GM12873 (cell line): Measurements from ENCODE around the gene AHSP.

Experiments
- TF ChIP-seq, protein P1 (sequence below): IDR thresholded peaks from 2 replicates; pipeline ENCODE4 v1.5.1; 2012; ENCODE audit warnings: low read depth, mild to moderate bottlenecking, moderate library complexity, low read length, control low read depth; ENCODE audit not compliant: insufficient read depth; ENCODE audit errors: missing control alignments

Gene AHSP

DNA sequence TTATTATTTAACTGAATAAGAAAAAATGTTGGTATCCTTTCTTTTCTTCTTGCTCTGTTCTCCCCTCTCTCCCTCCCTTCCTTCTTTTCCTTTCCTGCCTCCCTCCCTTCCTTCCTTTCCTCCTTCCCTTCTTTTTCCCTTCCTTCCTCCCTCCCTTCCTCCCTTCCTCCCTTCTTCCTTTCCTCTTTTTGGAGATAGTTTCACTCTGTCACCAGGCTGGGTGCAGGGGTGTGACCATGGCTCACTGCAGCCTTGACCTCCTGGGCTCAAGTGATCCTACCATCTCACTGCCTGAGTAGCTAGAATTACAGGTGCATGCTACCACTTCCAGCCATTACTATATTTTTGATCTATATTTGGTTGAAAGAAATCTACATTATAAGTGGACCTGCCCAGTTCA is 13.8 kb upstream of the AHSP start:
- TF ChIP-seq, protein P1, sequence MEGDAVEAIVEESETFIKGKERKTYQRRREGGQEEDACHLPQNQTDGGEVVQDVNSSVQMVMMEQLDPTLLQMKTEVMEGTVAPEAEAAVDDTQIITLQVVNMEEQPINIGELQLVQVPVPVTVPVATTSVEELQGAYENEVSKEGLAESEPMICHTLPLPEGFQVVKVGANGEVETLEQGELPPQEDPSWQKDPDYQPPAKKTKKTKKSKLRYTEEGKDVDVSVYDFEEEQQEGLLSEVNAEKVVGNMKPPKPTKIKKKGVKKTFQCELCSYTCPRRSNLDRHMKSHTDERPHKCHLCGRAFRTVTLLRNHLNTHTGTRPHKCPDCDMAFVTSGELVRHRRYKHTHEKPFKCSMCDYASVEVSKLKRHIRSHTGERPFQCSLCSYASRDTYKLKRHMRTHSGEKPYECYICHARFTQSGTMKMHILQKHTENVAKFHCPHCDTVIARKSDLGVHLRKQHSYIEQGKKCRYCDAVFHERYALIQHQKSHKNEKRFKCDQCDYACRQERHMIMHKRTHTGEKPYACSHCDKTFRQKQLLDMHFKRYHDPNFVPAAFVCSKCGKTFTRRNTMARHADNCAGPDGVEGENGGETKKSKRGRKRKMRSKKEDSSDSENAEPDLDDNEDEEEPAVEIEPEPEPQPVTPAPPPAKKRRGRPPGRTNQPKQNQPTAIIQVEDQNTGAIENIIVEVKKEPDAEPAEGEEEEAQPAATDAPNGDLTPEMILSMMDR = no peak

DNA sequence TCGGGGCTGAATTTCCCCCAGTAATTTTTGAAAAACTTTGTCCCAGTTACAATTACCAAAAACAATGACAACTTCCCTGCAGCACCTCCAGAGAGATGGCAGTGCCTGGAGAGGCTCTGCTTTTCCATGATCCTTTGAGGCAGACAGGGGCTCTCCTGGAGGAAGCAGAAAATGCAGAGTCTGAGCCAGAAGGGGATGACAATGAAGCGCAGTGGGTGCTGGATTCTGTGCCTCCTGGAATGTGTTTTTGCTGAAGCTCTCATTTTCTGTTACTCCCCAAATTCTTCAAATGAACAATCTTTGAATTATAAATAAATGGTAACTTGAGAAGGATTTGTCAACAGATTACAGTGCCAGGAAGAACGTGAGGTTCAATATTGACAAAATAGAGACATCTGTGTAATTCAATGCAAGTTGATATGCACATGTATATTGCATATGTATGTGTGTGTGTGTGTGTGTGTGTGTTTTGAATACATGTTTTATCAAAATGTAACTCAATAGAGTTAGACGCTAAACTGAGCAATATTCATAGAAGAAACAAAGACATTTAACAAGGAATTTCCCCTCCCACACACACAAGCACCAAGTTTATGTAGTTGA is 9.8 kb upstream of the AHSP start:
- TF ChIP-seq, protein P1 = no peak

DNA sequence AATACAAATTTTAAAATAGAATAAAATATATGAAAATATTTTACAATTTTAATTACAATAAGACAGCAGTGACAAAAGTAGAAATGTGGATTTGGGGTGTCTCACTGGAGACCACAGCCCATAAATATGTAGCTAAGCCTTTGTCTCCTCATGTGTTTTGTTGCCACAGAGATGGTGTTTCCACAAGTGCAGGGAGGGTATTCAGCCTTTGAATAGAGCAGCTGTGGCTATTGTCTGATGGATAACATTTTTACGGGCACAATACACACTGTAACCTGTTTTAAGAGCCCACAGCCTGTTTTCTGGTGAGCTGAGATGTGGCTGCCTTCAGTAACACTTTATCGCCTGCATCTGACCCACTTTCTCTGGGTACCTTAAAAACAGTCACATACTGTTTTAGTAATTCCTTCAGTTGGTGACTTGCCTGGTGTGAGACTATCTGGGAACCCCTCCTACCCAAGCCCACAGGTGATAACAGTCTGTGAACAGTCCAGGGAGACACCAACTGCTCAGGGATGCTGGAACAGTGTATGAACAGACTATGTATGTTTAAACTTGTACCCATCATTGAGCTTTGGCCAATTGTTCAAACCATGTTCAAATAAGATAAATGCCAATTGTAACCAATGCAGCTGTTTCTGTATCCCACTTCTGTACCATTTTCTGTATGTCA is 7.8 kb upstream of the AHSP start:
- TF ChIP-seq, protein P1 = no peak

DNA sequence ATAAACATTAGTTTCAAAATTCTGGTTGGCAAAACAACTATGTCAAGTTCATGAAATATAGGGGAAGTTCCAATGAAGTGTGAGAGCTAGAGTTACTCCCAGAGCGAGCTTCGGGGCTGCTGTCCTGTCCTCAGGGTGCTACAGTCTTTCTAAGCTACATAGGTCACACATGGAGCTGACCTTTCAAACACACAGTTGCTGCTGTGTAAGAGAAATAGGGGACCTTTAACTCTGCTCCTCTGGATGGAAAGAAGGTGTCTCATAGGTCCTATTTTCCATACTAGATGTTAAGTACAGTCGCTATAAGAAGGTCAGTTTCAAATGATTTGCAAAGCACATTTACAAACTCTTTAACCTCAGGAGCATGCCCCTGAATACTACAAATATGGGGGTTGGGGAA is 6.3 kb upstream of the AHSP start:
- TF ChIP-seq, protein P1 = no peak

DNA sequence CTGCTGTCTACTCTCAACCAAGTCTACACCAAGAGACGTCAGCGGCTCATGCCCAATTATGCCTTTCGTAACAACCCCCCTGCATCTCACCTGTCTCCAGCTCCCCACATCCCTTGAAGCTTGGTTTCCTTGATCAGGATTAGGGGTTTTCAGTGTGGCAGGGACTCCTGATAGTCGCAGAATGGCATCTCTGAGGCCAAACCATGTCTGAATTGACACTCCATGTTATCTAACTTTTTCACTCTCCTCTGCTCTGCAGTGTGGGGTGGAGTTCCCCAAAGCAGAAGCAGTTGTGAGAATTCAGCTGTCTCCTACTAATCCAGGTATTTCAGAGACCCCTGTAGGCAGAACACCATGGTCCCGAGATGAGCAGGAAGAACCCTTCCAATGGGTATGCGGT is 5.6 kb upstream of the AHSP start:
- TF ChIP-seq, protein P1 = no peak

DNA sequence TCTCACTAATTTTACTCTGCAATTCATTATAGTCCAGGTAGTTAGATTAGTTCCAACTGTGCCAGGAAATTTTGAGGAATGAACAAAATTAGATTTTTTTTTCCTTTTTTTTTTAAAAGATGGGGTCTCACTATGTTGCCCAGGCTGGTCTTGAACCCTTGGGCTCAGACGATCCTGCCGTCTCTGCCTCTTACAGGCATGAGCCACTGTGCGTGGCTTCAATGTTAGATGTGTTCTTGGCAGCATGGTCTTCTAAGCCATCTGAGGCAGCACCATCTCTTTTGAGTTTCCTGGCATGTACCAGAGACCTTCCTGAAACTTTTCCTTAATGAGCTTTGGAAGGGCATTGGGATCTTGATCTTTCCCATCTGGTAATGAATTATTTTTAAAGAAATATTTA is 2.6 kb upstream of the AHSP start:
- TF ChIP-seq, protein P1 = no peak

DNA sequence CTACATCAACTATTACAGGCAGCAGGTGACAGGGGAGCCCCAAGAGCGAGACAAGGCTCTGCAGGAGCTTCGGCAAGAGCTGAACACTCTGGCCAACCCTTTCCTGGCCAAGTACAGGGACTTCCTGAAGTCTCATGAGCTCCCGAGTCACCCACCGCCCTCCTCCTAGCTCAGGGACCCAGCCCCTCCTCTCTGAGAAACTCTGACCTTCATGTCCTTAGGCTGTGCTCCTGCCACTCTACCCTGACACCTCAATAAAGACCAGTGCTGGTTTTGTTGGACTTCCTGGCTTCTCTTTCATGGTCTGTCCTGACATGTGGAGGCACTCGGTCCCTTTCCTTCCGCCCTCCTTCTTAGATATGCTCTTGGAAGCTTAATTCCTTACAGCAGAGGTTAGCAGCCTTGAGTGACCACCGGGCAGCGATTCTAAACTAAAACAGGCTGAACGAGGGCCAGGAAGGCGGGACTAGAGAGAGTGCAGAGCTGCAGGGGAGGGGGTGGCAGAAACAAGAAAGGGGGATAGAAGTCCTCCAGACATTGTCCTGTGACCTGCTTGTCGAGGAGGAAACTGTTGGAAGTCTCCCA is 915 bp downstream of the AHSP start:
- TF ChIP-seq, protein P1 = no peak
